Measurements from ENCODE around the gene ARCN1.

DNA sequence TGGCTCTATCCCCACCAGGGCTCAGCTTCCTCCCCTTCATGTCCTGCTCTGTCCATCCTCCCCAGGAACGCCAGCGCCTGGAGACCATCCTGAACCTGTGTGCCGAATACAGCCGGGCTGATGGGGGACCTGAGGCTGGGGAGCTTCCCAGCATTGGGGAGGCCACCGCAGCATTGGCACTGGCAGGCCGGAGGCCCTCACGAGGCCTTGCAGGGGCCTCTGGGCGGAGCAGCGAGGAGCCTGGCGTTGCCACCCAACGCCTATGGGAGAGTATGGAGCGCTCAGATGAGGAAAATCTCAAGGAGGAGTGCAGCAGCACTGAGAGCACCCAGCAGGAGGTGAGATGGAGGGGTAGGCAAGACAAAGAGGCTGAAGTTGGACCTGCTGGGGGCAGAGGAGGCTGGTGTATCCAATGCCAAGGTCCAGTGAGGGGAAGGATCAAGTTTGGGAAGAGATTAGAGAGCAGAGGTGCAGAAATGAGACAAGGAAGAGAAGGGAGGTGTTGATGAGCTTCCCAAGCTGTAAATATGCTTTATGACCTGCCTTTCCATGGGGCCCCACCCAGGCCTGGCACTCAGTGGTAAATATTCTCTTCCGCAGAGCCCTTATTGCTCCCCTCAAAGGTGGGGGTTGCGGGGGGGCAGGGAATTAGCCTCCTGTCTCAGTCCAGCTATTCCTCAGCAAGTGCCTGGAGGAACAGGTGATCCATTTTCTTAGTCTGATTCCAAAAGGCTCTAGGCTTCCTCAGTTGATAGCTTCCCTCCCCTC lies 59.1 kb downstream of the ARCN1 start:
- TF ChIP-seq, protein P1, sequence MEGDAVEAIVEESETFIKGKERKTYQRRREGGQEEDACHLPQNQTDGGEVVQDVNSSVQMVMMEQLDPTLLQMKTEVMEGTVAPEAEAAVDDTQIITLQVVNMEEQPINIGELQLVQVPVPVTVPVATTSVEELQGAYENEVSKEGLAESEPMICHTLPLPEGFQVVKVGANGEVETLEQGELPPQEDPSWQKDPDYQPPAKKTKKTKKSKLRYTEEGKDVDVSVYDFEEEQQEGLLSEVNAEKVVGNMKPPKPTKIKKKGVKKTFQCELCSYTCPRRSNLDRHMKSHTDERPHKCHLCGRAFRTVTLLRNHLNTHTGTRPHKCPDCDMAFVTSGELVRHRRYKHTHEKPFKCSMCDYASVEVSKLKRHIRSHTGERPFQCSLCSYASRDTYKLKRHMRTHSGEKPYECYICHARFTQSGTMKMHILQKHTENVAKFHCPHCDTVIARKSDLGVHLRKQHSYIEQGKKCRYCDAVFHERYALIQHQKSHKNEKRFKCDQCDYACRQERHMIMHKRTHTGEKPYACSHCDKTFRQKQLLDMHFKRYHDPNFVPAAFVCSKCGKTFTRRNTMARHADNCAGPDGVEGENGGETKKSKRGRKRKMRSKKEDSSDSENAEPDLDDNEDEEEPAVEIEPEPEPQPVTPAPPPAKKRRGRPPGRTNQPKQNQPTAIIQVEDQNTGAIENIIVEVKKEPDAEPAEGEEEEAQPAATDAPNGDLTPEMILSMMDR (IDR thresholded peaks at IDR 0.05) = no peak
- TF ChIP-seq, protein P2, sequence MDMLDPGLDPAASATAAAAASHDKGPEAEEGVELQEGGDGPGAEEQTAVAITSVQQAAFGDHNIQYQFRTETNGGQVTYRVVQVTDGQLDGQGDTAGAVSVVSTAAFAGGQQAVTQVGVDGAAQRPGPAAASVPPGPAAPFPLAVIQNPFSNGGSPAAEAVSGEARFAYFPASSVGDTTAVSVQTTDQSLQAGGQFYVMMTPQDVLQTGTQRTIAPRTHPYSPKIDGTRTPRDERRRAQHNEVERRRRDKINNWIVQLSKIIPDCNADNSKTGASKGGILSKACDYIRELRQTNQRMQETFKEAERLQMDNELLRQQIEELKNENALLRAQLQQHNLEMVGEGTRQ (IDR thresholded peaks at IDR 0.05) = no peak
- TF ChIP-seq RAD21 (conservative IDR thresholded peaks at IDR 0.05 in 1 of 2, IDR thresholded peaks at IDR 0.05 in 1 of 2) = no peak
- TF ChIP-seq FOXS1 (CRISPR knock-in tag; IDR thresholded peaks at IDR 0.05) = no peak
- TF ChIP-seq POLR2A (IDR thresholded peaks at IDR 0.05; ENCODE audit: low read length) = no peak
